Limb (tissue), 2 donors: ENCODE results near the gene ASPG.

Experiments used
- DNase-seq, 2 donors: peaks; one replicate each; pipeline ENCODE4 v3.0.0-alpha.2; 2016; ENCODE audit errors: extremely low spot score in 2 of 2

The ASPG gene

DNA sequence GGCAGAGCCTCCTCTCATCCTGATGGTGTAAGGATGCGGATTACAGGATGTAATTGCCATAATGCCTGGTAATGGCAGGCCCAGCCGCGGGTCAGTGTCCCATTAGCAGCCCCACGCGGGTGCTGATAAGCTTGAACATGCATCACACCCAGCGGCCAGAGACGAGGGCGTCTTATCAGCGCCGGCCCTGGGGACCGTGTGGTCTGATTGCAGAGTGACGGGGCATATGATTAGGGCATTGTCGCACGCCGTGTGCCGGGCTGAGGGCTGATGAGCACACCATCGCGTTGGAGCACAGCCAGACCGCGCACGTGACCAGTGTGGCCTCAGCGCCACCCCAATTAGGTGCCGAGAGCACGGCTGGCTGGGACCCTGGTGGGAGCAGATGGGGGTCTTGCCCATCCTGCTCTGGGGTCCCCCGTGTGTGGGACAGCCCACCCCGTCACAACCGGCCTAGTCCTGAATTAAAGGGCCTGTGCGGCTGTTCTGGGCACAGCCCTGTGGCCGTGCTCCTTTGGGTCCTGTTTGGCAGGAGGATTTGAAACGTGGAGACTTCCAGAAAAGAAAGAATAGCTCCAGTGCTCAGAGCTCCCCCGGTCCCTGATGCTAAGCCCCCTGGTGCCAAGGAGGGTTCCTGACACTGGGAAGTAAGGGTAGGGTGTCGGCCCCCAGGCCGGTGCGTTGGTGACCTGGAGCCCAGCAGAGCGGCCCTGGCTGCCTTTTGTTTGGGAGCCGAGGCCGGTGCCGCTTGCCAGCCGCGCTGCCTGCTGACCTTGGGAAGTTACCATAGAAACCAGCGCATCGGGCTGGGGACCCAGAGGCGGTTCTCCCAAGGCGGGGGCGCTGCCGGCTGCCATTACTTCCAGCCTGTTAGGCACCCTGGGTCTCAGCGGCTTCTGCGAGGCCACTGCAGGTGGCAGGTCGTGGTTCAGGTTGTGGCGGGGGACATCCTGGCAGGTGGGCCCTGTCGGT, 73.6 kb downstream of the ASPG start:
- DNase-seq = no peak

DNA sequence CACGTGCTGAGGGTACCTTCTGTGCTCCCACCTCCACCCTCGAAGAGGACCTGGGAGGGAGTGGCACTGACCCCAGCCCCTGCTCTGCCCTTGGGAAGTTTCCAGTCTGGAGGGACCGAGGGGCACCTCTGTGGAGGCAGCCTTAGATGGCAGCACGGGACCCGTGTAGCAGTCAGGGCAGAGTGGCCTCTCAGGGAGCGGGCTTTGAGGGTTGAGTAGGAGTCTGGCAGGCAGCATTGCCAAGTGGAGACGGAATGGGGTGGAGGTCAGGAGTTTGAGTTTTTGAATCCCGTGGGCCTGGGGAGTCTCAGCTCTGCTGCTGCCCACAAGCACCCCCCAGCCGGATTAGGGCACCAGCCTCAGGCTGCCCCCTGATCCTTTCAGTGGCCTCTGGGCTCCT, 74.5 kb downstream of the ASPG start:
- DNase-seq = no peak

DNA sequence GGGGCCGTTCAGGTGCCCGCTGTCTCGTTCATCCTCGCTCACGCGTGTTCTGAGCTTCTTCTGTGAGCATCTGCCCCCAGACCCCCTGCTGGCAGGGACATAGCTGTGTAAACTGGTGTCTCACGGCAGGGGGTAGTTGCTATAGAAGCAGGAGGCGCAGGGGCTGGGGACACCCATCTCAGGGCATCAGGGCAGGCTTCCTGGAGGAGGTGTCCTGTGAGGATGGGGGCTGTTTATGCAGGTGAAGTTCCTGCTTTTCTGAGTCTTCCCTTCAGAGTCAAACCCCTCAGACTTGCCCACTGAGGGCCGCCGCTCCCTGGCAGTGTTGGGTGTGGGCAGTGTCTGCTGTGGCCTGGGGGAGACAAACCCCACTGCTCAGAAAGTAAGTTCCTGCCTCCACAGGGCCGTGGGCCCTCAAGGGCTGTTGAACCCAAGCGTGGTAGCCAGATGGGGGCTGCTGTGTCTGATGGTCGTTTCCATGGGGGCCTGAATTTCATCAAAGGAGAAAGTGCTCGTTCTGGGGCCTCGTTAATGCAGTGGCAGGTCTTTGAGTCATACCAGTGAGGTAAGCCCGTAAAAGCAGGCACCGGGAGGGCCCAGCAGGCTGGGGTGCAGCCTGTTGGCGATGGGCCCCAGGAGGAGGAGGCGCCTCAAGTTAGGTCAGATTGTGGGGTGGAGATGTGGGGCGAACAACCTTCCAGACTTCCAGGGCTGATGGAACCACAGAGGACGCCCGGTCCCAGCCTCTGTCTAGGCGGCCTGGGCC, 76.3 kb downstream of the ASPG start:
- no peak for DNase-seq

DNA sequence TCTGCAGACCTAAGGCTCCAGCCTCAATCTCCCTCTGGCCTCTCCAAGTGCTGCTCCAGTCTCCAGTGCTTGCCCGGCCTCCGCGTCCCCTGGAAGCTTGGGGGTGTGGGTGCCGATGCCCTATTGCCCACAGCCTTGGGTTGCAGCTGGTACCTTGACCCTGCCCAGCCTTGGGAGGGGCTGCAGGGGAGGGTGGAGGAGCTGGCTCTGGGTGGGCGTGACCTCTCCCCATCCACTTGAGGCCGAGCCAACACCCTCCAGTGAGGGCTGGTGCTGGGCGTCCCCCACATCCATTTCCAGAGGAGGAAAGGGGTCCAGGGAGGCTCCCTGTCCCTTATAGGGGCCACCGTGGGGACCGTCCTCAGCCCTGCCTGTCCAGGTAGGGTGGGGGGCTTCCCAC, 77.0 kb downstream of the ASPG start:
- DNase-seq = no peak

DNA sequence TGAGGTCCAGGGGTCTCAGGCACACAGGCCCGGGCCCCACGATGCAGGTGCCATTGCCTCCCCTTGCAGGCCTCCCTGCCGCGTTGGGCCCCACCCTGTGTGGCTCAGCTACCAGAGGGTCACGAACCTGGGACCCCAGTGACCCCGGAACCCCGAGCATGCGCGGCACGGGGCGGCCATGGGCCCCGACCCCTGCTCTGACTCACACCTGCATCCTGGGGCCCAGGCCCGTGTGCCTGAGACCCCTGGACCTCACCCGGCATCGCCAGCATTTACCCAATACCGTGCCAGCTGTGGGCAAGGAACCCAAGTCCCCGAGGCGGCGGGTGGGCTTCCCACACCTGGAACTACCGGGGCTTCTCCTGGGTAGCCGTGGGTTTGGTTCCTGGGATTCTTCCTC, 78.0 kb downstream of the ASPG start:
- DNase-seq = no peak

DNA sequence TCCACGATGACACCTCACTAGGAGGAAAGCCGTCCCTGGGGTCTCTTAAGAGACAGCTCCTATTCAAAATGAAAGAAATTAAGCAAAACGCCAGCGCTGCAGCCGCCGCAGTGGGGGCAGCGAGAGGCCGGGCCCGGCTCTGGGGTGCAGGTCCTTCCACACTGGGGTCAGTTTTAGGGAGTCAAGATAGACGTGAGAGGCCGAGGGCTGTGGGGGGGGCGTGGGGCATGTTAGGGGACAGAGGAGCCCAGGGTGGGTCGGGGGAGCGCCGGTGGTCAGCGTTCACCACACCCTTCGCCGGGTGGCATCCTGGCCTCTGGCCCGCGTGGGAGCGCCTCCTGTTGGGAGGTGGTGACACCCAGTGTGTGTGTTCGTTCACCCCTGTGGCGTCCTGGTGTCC, 78.5 kb downstream of the ASPG start:
- DNase-seq = no peak

DNA sequence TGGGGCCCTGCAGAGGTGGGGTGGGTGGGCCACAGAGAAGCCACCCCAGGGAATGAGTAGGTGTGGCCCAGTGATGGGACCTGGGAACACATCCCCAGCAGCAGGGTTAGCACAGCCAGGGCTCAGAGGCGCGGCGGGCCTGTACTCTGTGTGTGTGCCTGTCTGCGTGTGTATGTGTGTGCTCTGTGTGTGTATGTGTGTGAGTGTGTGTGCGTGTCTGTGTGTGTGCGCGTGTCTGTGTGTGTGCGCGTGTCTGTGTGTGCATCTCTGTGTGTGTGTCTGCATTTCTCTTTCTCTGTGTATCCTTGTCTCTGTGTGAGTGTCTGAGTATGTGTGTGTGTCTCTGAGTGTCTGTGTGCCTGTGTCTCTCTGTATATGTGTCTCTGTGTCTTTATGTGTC, 79.0 kb downstream of the ASPG start:
- no peak for DNase-seq
